Ureter (tissue), 1 donor: Measurements from ENCODE around the gene ANKMY1. TPM values are rescaled to one million over a fixed set of nuclear protein-coding genes. Genes with fewer than 3 reads are reported as not detected.

Experiments used
- DNase-seq: peaks from one replicate; pipeline ENCODE4 v3.0.0-alpha.2; 2020; ENCODE audit warnings: low spot score
- total RNA-seq: library from RNA; stranded (reverse); gene quantifications from one replicate; pipeline ENCODE4 v1.2.4, GENCODE V29; 2023
- donor health status: DM: yes; HTN: yes; CAD: no.

ANKMY1 gene
- total RNA-seq, 1 donor from 2014 or later: 52.8 TPM

GRCh38 chr2:240594511-240595380, 37.0 kb upstream of the ANKMY1 start:
- no peak for DNase-seq

DNA sequence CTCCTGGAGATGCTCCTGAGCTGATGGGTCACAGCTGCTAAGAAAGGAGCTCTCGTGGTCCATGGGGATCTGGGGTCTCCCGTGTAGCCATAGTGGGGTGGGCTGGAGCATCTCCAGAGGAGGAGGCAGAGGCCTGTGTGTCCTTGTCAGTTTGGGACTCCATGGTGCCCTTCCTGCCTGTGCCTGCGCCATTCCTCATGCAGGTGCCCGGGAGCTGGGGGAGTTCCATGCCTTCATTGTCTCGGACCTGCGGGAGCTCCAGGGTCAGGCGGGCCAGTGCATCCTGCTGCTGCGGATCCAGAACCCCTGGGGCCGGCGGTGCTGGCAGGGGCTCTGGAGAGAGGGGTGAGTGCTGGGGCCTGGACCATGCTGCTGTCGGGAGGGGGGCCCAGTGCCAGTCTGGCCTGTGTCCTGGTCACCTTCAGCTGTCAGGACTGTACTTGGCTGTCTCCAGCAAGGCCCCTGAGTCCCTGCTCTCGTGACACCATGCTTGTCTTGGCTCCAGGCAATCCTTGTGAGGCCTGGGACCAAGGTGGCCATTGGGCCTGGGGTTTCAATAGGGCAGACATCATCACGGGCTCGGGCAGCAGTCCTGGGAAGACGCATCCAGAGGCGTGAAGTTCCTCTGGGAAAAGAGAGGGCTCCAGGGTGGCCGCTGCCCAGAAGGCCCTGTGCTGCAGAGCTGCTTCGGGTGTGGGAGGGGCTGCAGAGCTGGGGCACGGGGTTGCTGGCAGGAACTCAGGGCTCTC, 36.1 kb upstream of the ANKMY1 start:
- no peak for DNase-seq

GRCh38 chr2:240593026-240593702, 35.4 kb upstream of the ANKMY1 start:
- no peak for DNase-seq

- no peak for DNase-seq
Measured at GRCh38 chr2:240591784-240592183, 34.0 kb upstream of the ANKMY1 start.

DNA sequence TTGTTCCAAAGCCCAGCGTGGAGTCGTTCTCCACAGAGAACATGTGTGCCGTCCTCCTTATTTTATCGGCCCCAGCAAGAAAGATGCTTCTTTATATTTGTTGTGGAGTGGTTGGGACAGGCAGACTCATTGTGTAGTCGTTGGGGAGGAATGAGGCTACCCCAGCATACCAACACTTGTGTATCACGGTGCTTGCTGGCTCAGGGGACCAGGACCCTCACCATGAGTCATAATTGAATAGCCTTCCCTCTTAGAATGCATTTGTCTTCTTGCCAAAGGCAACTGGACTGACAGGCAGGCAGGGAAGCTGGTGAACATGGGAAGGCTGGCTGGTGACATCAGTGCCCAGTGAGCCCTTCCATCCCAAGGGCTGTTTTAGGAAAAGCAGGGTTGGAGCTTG, 33.4 kb upstream of the ANKMY1 start:
- DNase-seq: no peak

- no peak for DNase-seq
Measured at GRCh38 chr2:240590681-240591111, 32.9 kb upstream of the ANKMY1 start.

GRCh38 chr2:240589850-240590525, 32.2 kb upstream of the ANKMY1 start:
- no peak for DNase-seq

GRCh38 chr2:240589375-240589774, 31.6 kb upstream of the ANKMY1 start:
- no peak for DNase-seq

DNA sequence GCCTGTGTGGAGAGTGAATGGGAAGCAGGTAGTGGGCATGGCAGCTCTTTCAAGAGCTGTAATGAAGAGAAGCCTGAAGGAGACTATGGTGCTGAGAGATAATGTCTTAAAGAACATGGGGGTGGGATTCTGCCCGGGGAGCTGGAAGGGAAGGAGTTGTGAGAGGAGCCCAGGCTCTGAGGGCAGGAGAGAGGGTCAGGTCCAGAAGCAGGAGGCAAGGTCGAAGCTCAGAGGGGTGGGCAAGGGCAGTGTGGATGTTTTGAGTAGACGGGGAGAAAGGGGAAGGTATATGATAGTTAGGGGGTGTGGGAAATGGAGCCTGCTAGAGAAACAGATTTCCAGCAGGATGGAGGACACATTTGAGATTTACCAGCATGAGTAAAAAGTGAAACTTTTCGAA, 30.9 kb upstream of the ANKMY1 start:
- no peak for DNase-seq

DNA sequence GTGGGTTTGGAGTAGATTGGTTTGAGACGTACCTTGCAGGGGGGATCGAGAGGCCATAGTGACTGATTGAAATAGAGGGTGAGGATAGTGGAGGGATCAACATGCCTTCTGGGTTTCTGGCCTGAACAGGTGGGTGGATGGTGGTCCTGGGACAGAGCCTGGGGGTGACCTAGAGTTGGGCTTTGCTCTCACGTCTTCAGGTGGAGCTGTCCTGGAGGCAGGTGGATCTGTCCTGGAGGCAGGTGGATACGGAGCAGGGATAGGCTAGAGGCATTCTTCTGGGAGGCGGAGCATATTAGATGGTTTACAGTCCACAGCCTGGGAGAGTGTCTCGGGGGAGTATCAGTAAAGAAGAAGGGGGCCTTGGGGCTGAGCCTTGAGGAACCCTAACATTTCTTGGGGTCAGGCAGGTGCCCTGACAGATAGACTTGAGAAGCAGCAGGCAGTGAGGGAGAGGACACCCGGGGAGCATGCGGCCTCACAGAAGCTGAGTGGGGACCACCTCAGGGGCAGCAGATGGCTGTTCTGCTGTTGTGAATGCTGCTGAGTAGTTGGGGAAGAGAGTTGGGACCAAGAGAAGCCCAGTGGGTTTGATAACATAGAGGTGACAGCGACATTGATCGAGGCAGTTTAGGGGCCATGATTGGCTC, 30.3 kb upstream of the ANKMY1 start:
- no peak for DNase-seq

GRCh38 chr2:240586919-240587800, 29.4 kb upstream of the ANKMY1 start:
- DNase-seq: no peak

DNA sequence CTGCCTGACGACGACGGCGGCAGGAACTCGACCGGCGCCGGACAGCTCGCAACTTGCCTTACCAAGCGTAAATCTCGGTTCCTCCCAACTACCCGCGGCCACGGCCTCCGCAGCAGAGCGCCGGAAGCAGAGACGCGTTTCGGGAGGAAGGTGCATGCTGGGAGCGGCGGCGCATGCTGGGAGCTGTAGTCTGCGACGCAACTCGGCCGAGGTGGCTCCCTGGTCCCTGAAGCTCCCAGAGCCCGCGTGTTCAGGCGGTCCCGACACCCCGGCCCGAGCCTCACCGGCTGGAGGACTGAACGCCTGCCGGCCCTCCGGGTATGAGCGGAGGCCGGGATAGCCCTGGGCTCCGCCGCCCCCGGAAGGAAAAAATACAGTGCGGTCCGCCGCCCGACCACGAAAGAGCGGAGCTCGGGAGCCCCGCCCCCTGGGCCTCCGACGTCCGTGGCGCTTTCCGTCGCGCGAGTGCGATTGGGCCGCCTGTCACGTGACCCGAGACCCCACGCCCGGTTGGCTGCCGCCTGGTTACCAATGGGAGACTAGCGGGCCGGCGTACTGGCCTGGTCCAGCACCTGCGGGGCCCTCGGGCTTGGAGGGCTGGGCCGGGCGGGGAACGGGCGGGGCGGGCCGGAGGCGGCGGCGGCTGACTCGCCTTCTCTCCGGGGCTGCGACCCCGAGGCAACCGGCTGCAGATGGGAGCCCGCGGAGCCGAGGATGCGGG, 28.6 kb upstream of the ANKMY1 start, which contains the start of gene CAPN10:
CAPN10 (plus strand) TSS at position 537 of the 721 bp plus-strand sequence; CDS start at position 715, 178 bp downstream.
- peak; percentile 98 for DNase-seq

DNA sequence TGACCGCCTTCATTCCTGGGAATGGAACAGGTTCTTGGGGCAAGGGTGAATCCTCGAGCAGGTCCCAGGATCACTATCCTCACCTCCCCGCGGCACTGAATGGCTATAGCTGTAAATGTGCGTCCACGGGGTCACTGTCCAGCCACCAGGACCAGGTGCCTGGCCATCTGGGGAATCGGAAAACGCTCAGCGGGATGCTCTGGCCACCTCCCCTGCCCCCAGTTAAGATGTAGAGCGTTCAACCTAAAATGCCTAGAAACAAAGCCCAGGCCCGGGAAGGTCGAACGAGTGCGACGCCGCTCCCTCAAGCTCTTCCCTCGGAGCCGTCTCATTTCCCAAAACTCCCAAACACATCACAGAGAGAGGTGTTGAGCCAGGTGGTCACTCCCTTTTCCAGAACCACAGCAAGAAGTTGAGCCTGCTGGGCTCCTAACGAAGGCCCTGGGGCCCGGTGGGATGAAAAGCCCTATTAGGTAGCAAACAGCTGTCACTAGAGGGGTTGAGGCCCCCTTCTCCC, 28.0 kb upstream of the ANKMY1 start:
- no peak for DNase-seq

DNA sequence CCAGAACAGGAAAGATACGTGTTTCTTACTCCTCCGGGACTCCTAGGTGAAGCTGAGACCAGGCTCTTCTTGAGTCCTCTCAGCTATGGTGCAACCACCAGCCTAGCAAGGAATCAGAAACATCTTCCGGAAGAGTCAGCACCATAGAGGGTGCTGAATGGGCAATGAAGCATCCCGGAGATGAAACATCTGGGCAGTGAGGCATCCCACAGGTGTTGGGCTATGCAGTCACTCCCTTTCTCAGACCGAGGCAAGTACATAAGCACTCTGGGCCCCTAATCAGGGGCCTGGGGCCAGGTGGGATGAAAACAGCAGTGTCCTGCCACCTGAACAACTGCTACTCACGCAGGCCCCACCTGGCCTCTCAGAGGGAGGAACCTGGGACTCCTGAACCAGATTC, 27.3 kb upstream of the ANKMY1 start:
- no peak for DNase-seq

- DNase-seq: no peak
Measured at GRCh38 chr2:240584486-240585031, 26.8 kb upstream of the ANKMY1 start.

- DNase-seq: no peak
Measured at GRCh38 chr2:240583774-240584173, 26.0 kb upstream of the ANKMY1 start.

DNA sequence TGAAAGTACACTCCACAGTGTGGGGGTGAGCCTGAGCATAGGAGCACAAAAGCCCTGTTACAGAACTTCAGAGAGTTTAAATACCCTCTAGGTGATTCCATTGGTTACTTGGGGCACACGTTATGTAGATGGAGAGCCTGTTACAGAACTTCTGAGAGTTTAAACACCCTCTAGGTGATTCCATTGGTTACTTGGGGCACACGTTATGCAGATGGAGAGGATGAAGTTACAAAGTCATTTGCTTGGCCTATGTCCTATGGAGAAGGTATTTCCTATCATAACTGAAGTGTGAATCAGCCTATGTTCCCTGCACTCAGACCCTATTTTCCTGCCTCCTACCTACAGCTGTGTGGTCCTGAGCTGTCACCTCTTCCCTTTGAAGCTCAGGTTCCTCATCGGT, 25.0 kb upstream of the ANKMY1 start:
- DNase-seq: no peak

DNA sequence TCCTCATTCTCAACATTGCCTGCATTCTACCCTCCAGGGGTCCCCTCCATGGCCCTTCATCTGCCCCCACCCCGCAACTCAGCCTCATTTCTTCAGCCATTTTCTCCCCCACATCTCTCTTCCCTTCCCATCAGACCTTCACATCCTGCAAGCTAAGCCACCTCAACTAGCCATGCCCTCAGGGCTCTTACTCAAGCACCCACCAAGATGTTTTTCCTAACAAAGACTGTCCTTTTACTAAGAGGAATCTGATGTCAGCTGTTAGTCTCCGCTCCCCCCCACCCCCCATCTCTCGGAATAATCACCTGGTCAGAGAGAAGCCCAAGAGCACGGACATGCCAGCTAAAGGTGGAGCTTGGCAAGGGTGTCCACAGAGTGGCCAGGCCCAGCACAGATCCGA, 24.0 kb upstream of the ANKMY1 start:
- DNase-seq: no peak
